Measurements from ENCODE around the gene CLDN14. TPM values are rescaled to one million over a fixed set of nuclear protein-coding genes. Genes with fewer than 3 reads are reported as not detected.

CLDN14 gene
- total and polyA plus RNA-seq, 8 donors: 0.48 TPM; not detected in 7

DNA sequence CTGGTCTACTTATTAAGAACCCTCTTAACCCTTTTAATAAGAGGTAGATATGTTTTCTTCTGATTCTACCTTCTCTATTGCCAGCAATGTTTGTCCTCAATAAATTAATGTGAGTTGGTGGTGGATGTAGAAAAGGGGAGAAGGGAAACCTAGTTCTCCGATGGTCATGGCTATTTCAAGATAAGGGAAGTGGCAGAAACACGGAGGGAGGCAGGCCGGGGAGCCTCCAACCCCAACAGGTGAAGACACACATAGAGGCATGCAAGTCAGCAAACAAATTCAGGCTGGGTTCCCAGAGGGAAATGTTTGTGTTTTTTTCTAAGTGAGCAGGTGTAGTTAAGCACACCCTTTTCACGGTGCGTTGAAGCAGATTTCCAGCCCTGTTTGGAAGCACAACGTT is 31.0 kb upstream of the CLDN14 start:
- TF ChIP-seq POLR2A (IDR thresholded peaks at IDR 0.05): no peak
- TF ChIP-seq, protein P1, sequence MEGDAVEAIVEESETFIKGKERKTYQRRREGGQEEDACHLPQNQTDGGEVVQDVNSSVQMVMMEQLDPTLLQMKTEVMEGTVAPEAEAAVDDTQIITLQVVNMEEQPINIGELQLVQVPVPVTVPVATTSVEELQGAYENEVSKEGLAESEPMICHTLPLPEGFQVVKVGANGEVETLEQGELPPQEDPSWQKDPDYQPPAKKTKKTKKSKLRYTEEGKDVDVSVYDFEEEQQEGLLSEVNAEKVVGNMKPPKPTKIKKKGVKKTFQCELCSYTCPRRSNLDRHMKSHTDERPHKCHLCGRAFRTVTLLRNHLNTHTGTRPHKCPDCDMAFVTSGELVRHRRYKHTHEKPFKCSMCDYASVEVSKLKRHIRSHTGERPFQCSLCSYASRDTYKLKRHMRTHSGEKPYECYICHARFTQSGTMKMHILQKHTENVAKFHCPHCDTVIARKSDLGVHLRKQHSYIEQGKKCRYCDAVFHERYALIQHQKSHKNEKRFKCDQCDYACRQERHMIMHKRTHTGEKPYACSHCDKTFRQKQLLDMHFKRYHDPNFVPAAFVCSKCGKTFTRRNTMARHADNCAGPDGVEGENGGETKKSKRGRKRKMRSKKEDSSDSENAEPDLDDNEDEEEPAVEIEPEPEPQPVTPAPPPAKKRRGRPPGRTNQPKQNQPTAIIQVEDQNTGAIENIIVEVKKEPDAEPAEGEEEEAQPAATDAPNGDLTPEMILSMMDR (IDR thresholded peaks at IDR 0.05): no peak
- TF ChIP-seq EP300 (IDR thresholded peaks at IDR 0.05): no peak
- TF ChIP-seq POLR2AphosphoS5 (IDR thresholded peaks at IDR 0.05): no peak
- H3K4me3 ChIP-seq: no peak overlapping the region
- peaks cover 7 to 17% (median 8%) of the 10 kb centered on the region in 4 donors for H3K4me1 ChIP-seq
- H3K27ac ChIP-seq: peak overlapping the region; percentile 10 to 83 (median 28)
- no peaks in the 10 kb centered on the region for H3K9me3 ChIP-seq
- H3K36me3 ChIP-seq: no peaks in the 10 kb centered on the region
- 19 to 53% (median 32%) methylated on average over 6 of the region's 6 CpGs for WGBS, 5 donors
- intact Hi-C loops (cut with DNase I; ENCODE audit: low total_unique reads): no loop called here
- H3K27me3 ChIP-seq: peaks cover 0 to 3% (median 0%) of the 10 kb centered on the region in 3 donors
- DNase-seq: no peak

DNA sequence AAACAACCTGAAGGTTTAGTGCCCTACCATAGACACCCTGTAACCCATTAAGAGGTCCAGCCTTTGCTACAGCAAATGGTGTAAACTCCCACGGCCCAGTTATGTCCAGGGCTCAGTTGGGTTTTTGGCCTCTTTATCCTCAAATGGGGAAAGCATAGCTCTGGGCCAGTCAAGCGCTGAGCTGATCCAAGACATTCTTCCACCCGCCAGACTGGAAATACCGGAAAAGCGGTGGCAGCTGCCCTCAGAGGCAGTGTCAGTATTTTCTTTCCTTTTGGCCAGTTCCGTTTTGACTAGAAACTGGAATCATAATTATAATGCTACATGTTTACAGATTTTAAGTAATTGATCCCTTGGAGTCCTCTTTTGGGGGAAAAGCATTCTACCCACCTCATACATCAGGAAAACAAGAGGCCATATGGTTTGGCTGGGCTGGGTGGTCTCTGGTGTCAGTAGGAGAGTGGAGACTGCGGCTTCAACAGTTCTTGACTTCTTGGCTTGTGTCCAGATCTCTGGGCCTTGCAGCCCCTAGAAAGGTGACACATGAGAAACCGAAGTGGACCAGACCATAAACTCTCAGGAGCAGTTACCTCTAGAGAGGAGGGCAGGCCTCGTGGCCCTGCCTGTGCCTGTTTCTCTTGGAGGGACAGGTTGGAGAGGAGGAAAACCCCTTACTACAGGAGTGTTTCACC is 30.2 kb upstream of the CLDN14 start:
- Histone ChIP-seq H3K4me3 (no peak overlapping the region), H3K4me1 (peaks cover 7 to 17% (median 11%) of the 10 kb centered on the region in 4 donors), H3K9me3 (no peaks in the 10 kb centered on the region), H3K36me3 (no peaks in the 10 kb centered on the region), H3K27me3 (peaks cover 0 to 3% (median 0%) of the 10 kb centered on the region in 3 donors), H3K27ac (peak overlapping the region; percentile 10 to 85 (median 75))
- intact Hi-C loops (cut with DNase I; ENCODE audit: low total_unique reads): loop anchor here (5.0 kb wide), 1 partner anchor 412 kb away; no protein-coding TSS in a partner anchor
- TF ChIP-seq POLR2A (IDR thresholded peaks at IDR 0.05): no peak
- peak in 1 of 3 donors; percentile 68 for TF ChIP-seq POLR2AphosphoS5 (IDR thresholded peaks at IDR 0.05)
- peak; percentile 89 to 91 for DNase-seq
- 34 to 58% (median 47%) methylated on average over 9 of the region's 9 CpGs for WGBS, 5 donors

- Histone ChIP-seq H3K9me3 (no peaks in the 10 kb centered on the region), H3K4me3 (no peak overlapping the region), H3K27ac (no peak overlapping the region), H3K27me3 (peaks cover 0 to 3% (median 0%) of the 10 kb centered on the region in 3 donors), H3K4me1 (peaks cover 7 to 17% (median 14%) of the 10 kb centered on the region in 4 donors), H3K36me3 (no peaks in the 10 kb centered on the region)
- no peak for DNase-seq
- intact Hi-C loops (cut with DNase I; ENCODE audit: low total_unique reads): loop anchor here (5.0 kb wide), 1 partner anchor 413 kb away; no protein-coding TSS in a partner anchor
- 94 to 98% (median 97%) methylated on average over 9 of the region's 9 CpGs for WGBS, 5 donors
- TF ChIP-seq POLR2AphosphoS5 (IDR thresholded peaks at IDR 0.05): no peak
- no peak for TF ChIP-seq POLR2A (IDR thresholded peaks at IDR 0.05)
- TF ChIP-seq, protein P1 (IDR thresholded peaks at IDR 0.05): no peak
- TF ChIP-seq EP300 (IDR thresholded peaks at IDR 0.05): no peak
Observed at GRCh38 chr21:36508948-36509347, 29.0 kb upstream of the CLDN14 start.

GRCh38 chr21:36507397-36508018 is 27.6 kb upstream of the CLDN14 start:
- H3K9me3 ChIP-seq: no peaks in the 10 kb centered on the region
- no peak for DNase-seq
- H3K27ac ChIP-seq: no peak overlapping the region
- peaks cover 7 to 17% (median 14%) of the 10 kb centered on the region in 4 donors for H3K4me1 ChIP-seq
- no peaks in the 10 kb centered on the region for H3K36me3 ChIP-seq
- intact Hi-C loops (cut with DNase I; ENCODE audit: low total_unique reads): loop anchor here (5.0 kb wide), 1 partner anchor 415 kb away; no protein-coding TSS in a partner anchor
- TF ChIP-seq POLR2A (IDR thresholded peaks at IDR 0.05) (no peak), POLR2AphosphoS5 (IDR thresholded peaks at IDR 0.05) (no peak), EP300 (IDR thresholded peaks at IDR 0.05) (no peak)
- TF ChIP-seq, protein P1 (IDR thresholded peaks at IDR 0.05): no peak
- 60 to 72% (median 67%) methylated on average over 9 of the region's 9 CpGs for WGBS, 5 donors
- no peaks in the 10 kb centered on the region for H3K27me3 ChIP-seq
- H3K4me3 ChIP-seq: no peak overlapping the region

All from stomach (tissue), 9 donors.